Activated naive CD4-positive, alpha-beta T cell treated with anti-CD3 and anti-CD28 coated beads, Interleukin-2, amount 50 U/mL, for 72 hours (primary cell): ENCODE measurements around the gene USP46. TPM values are rescaled to one million over a fixed set of nuclear protein-coding genes. Genes with fewer than 3 reads are reported as not detected.

Experiments used
- ATAC-seq, 2 donors: fragments of 150-1000 bp; cut with Tn5 transposase; 2 replicates each; pipeline ENCODE4 v1.10.0; 2021; ENCODE audit warnings: mild to moderate bottlenecking in 2 of 2, moderate library complexity in 2 of 2
- DNase-seq, 2 donors: peaks; one replicate each; pipeline ENCODE4 v3.0.0; 2021 to 2022; ENCODE audit warnings: low spot score in 2 of 2
- H3K27ac Mint-ChIP-seq, 2 donors: one replicate each; pipeline ENCODE4 v1.8.0; 2022; ENCODE audit warnings: mild to moderate bottlenecking in 2 of 2, mixed read lengths in 2 of 2
- H3K36me3 Mint-ChIP-seq, 2 donors: one replicate each; pipeline ENCODE4 v1.8.0; 2022; ENCODE audit warnings: mixed read lengths in 2 of 2
- H3K9me3 Mint-ChIP-seq, 2 donors: one replicate each; pipeline ENCODE4 v1.8.0; 2022; ENCODE audit warnings: mixed read lengths in 2 of 2
- total RNA-seq, 2 donors: library from RNA; stranded (reverse); gene quantifications; one replicate each; pipeline ENCODE4 v1.2.3, GENCODE V29; 2022

Gene USP46
- total RNA-seq, 2 donors from 2014 or later, result 1.0 to 4.4 TPM

GRCh38 chr4:52611030-52611555 lies 48.0 kb downstream of the USP46 start:
- H3K36me3 Mint-ChIP-seq, result peaks cover 15 to 33% of the 10 kb centered on the region in 2 donors
- ATAC-seq (no peak), DNase-seq (no peak)
- peaks cover 2 to 3% of the 10 kb centered on the region in 2 donors for H3K9me3 Mint-ChIP-seq
- no peak overlapping the region for H3K27ac Mint-ChIP-seq

GRCh38 chr4:52606726-52607125 lies 52.4 kb downstream of the USP46 start:
- Mint-ChIP-seq H3K27ac (no peak overlapping the region), H3K36me3 (peaks cover 15 to 38% of the 10 kb centered on the region in 2 donors), H3K9me3 (peaks cover 3 to 6% of the 10 kb centered on the region in 2 donors)
- no peak for DNase-seq
- no peak for ATAC-seq

GRCh38 chr4:52606040-52606439 lies 53.1 kb downstream of the USP46 start:
- ATAC-seq (no peak), DNase-seq (no peak)
- Mint-ChIP-seq H3K27ac (peak overlapping the region in 1 of 2 donors; percentile 51), H3K9me3 (peaks cover 3 to 6% of the 10 kb centered on the region in 2 donors), H3K36me3 (peaks cover 14 to 38% of the 10 kb centered on the region in 2 donors)

GRCh38 chr4:52604215-52604614 lies 54.9 kb downstream of the USP46 start:
- ATAC-seq, result no peak

GRCh38 chr4:52600275-52600674 lies 58.8 kb downstream of the USP46 start:
- H3K27ac Mint-ChIP-seq, result no peak overlapping the region
- no peaks in the 10 kb centered on the region for H3K36me3 Mint-ChIP-seq
- H3K9me3 Mint-ChIP-seq, result no peaks in the 10 kb centered on the region
- DNase-seq, result no peak
- no peak for ATAC-seq

More at GRCh38 chr4:52604215-52604614, 54.9 kb downstream of the USP46 start:
- Mint-ChIP-seq H3K36me3 (peaks cover 4 to 31% of the 10 kb centered on the region in 2 donors), H3K27ac (no peak overlapping the region), H3K9me3 (peaks cover 0 to 6% of the 10 kb centered on the region in 2 donors)
- no peak for DNase-seq

GRCh38 chr4:52595001-52595400 lies 64.1 kb downstream of the USP46 start:
- no peak for DNase-seq
- H3K27ac Mint-ChIP-seq, result no peak overlapping the region

GRCh38 chr4:52592287-52592686 lies 66.8 kb downstream of the USP46 start:
- no peaks in the 10 kb centered on the region for H3K9me3 Mint-ChIP-seq

More at GRCh38 chr4:52595001-52595400, 64.1 kb downstream of the USP46 start:
- ATAC-seq, result no peak
- H3K9me3 Mint-ChIP-seq, result no peaks in the 10 kb centered on the region
- no peaks in the 10 kb centered on the region for H3K36me3 Mint-ChIP-seq

GRCh38 chr4:52588771-52589591 lies 70.1 kb downstream of the USP46 start:
- no peaks in the 10 kb centered on the region for H3K9me3 Mint-ChIP-seq
- DNase-seq (no peak), ATAC-seq (peak; percentile 50 to 66)
- no peak overlapping the region for H3K27ac Mint-ChIP-seq
- no peaks in the 10 kb centered on the region for H3K36me3 Mint-ChIP-seq

More at GRCh38 chr4:52592287-52592686, 66.8 kb downstream of the USP46 start:
- ATAC-seq, result no peak
- H3K36me3 Mint-ChIP-seq, result no peaks in the 10 kb centered on the region
- no peak overlapping the region for H3K27ac Mint-ChIP-seq
- DNase-seq, result no peak

- ATAC-seq (no peak), DNase-seq (no peak)
- no peaks in the 10 kb centered on the region for H3K9me3 Mint-ChIP-seq
- H3K27ac Mint-ChIP-seq, result no peak overlapping the region
- no peaks in the 10 kb centered on the region for H3K36me3 Mint-ChIP-seq
Measured at GRCh38 chr4:52588097-52588496, 71.0 kb downstream of the USP46 start.

GRCh38 chr4:52586069-52586468 lies 73.0 kb downstream of the USP46 start:
- Mint-ChIP-seq H3K36me3 (no peaks in the 10 kb centered on the region), H3K9me3 (no peaks in the 10 kb centered on the region), H3K27ac (no peak overlapping the region)
- ATAC-seq, result no peak
- no peak for DNase-seq

GRCh38 chr4:52585379-52585778 lies 73.7 kb downstream of the USP46 start:
- DNase-seq (no peak), ATAC-seq (no peak)
- Mint-ChIP-seq H3K36me3 (no peaks in the 10 kb centered on the region), H3K27ac (no peak overlapping the region), H3K9me3 (no peaks in the 10 kb centered on the region)

- DNase-seq (no peak), ATAC-seq (no peak)
- Mint-ChIP-seq H3K36me3 (no peaks in the 10 kb centered on the region), H3K27ac (no peak overlapping the region), H3K9me3 (no peaks in the 10 kb centered on the region)
Measured at GRCh38 chr4:52579602-52580272, 79.4 kb downstream of the USP46 start.

- no peaks in the 10 kb centered on the region for H3K9me3 Mint-ChIP-seq
- H3K36me3 Mint-ChIP-seq, result no peaks in the 10 kb centered on the region
- no peak for DNase-seq
- H3K27ac Mint-ChIP-seq, result no peak overlapping the region
- no peak for ATAC-seq
Measured at GRCh38 chr4:52578951-52579350, 80.2 kb downstream of the USP46 start.

GRCh38 chr4:52577624-52577962 lies 81.5 kb downstream of the USP46 start:
- no peaks in the 10 kb centered on the region for H3K36me3 Mint-ChIP-seq
- no peaks in the 10 kb centered on the region for H3K9me3 Mint-ChIP-seq
- ATAC-seq, result no peak
- H3K27ac Mint-ChIP-seq, result no peak overlapping the region
- no peak for DNase-seq

GRCh38 chr4:52576961-52577623 lies 82.0 kb downstream of the USP46 start:
- no peak for ATAC-seq
- H3K9me3 Mint-ChIP-seq, result no peaks in the 10 kb centered on the region
- no peaks in the 10 kb centered on the region for H3K36me3 Mint-ChIP-seq
- no peak overlapping the region for H3K27ac Mint-ChIP-seq
- no peak for DNase-seq

GRCh38 chr4:52576326-52576725 lies 82.8 kb downstream of the USP46 start:
- DNase-seq (no peak), ATAC-seq (peak in 1 of 2 donors; percentile 66)
- H3K36me3 Mint-ChIP-seq, result no peaks in the 10 kb centered on the region
- H3K27ac Mint-ChIP-seq, result no peak overlapping the region
- H3K9me3 Mint-ChIP-seq, result no peaks in the 10 kb centered on the region

GRCh38 chr4:52575406-52575805 lies 83.7 kb downstream of the USP46 start:
- no peak overlapping the region for H3K27ac Mint-ChIP-seq
- H3K36me3 Mint-ChIP-seq, result no peaks in the 10 kb centered on the region
- no peaks in the 10 kb centered on the region for H3K9me3 Mint-ChIP-seq
- DNase-seq, result no peak
- ATAC-seq, result no peak
